Sigmoid colon (tissue), 4 donors: ENCODE data around the gene SLC25A13.

Experiments
- EP300 ChIP-seq, 4 donors: sonication (generic); formaldehyde crosslinking; IDR thresholded peaks; one replicate each; pipeline ENCODE4 v1.6.1; 2017; ENCODE audit warnings: antibody characterized with exemption in 4 of 4
- POLR2A ChIP-seq, 2 donors: fragments of 450-650 bp; IDR thresholded peaks; one replicate each; pipeline ENCODE4 v1.6.1; 2016; ENCODE audit warnings: antibody characterized with exemption in 2 of 2, mild to moderate bottlenecking in 2 of 2, moderate library complexity in 2 of 2
- POLR2AphosphoS5 ChIP-seq, 4 donors: sonication (generic); formaldehyde crosslinking; IDR thresholded peaks; one replicate each; pipeline ENCODE4 v1.6.1; 2017; ENCODE audit warnings: antibody characterized with exemption in 4 of 4
- TF ChIP-seq, protein P1 (sequence below), 4 experiments: fragments of 450-650 bp in 3 of 4; fragments of 200-600 bp in 1 of 4; IDR thresholded peaks; one replicate each; pipeline ENCODE4 v1.5.1; 2016 to 2019; ENCODE audit warnings: antibody characterized with exemption in 4 of 4, mild to moderate bottlenecking in 3 of 4, moderate library complexity in 2 of 4

DNA sequence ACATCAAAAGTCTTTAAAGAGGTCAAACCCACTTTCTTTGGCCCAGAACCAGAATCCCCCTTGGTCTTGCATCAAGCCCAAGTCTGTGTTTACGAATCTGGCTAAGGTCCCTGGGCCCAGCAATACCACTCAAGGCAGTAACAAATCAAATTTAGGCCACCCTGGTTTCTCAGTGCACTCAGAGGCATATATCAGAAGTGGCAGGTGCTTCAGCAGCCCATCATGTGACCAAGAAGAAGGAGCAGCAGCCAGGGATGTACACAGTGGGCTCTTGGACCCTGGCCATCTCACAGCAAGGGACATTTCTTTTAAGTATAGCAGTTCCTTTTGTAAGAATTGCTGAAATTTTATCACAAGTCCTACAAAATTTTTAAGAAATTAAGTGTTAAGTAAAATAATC, 7.3 kb upstream of the SLC25A13 start:
- TF ChIP-seq, protein P1, sequence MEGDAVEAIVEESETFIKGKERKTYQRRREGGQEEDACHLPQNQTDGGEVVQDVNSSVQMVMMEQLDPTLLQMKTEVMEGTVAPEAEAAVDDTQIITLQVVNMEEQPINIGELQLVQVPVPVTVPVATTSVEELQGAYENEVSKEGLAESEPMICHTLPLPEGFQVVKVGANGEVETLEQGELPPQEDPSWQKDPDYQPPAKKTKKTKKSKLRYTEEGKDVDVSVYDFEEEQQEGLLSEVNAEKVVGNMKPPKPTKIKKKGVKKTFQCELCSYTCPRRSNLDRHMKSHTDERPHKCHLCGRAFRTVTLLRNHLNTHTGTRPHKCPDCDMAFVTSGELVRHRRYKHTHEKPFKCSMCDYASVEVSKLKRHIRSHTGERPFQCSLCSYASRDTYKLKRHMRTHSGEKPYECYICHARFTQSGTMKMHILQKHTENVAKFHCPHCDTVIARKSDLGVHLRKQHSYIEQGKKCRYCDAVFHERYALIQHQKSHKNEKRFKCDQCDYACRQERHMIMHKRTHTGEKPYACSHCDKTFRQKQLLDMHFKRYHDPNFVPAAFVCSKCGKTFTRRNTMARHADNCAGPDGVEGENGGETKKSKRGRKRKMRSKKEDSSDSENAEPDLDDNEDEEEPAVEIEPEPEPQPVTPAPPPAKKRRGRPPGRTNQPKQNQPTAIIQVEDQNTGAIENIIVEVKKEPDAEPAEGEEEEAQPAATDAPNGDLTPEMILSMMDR (IDR thresholded peaks at IDR 0.05), result no peak
- TF ChIP-seq EP300 (IDR thresholded peaks at IDR 0.05), result no peak
- TF ChIP-seq POLR2A (IDR thresholded peaks at IDR 0.05), result no peak
- TF ChIP-seq POLR2AphosphoS5 (IDR thresholded peaks at IDR 0.05), result no peak
